OCI-LY7 (cell line): ENCODE data around the gene OGDH. TPM values are rescaled to one million over a fixed set of nuclear protein-coding genes. Genes with fewer than 3 reads are reported as not detected.
"Not testable (repeated sequence)": the region's sequence is repeated elsewhere in the genome, so short reads cannot be mapped to it uniquely, and the experiment has no call there.

Experiments
- BruUV-seq: library from RNA; stranded (reverse); fragments of 400-500 nt; replicated peaks from 2 replicates; lab custom pipeline; 2021; lab: Mats Ljungman, UMichigan
- CTCF ChIA-PET: fragments of 300-600 bp; sonication (Branson Sonifier 250); formaldehyde crosslinking; loops from one replicate; lab custom pipeline; 2022; ENCODE audit warnings: antibody characterized with exemption; ENCODE audit not compliant: unreplicated experiment; lab: Charles Lee
- POLR2A ChIA-PET: fragments of 300-600 bp; sonication (Branson Sonifier 250); formaldehyde crosslinking; loops from one replicate; lab custom pipeline; 2022; ENCODE audit warnings: antibody characterized with exemption; lab: Charles Lee
- DNase-seq: peaks from one replicate; pipeline ENCODE4 v3.0.0-alpha.2; 2015; ENCODE audit warnings: low spot score
- H2AFZ ChIP-seq: fragments of 200-600 bp; sonication (generic), shearing (Covaris generic); 2 replicates; pipeline ENCODE4 v1.6.1; 2014; ENCODE audit warnings: mild to moderate bottlenecking, antibody characterized with exemption, low read length, moderate library complexity
- H3K27ac ChIP-seq: fragments of 200-600 bp; sonication (generic); 2 replicates; pipeline ENCODE4 v1.5.1; 2014; ENCODE audit warnings: mixed run types, low read depth, mild to moderate bottlenecking, moderate library complexity, low read length, inconsistent platforms; ENCODE audit not compliant: poor library complexity, severe bottlenecking
- H3K36me3 ChIP-seq: fragments of 200-600 bp; sonication (generic); 2 replicates; pipeline ENCODE4 v1.6.1; 2014; ENCODE audit warnings: mild to moderate bottlenecking, antibody characterized with exemption, low read length, moderate library complexity, mixed read lengths; ENCODE audit not compliant: insufficient read depth
- H3K4me1 ChIP-seq: fragments of 200-600 bp; sonication (generic); 2 replicates; pipeline ENCODE4 v1.5.1; 2014; ENCODE audit warnings: mild to moderate bottlenecking, low read length; ENCODE audit not compliant: insufficient read depth, poor library complexity, severe bottlenecking
- H3K4me2 ChIP-seq: fragments of 200-600 bp; sonication (generic); 2 replicates; pipeline ENCODE4 v1.6.1; 2014; ENCODE audit warnings: mild to moderate bottlenecking, low read length
- H3K4me3 ChIP-seq: fragments of 200-600 bp; sonication (generic); 2 replicates; pipeline ENCODE4 v1.5.1; 2014; ENCODE audit warnings: mild to moderate bottlenecking, low read depth, low read length; ENCODE audit not compliant: poor library complexity, severe bottlenecking
- H3K79me2 ChIP-seq: fragments of 200-600 bp; sonication (generic); 2 replicates; pipeline ENCODE4 v1.6.1; 2016; ENCODE audit warnings: low read depth, mild to moderate bottlenecking, low read length, moderate library complexity, mixed read lengths; ENCODE audit not compliant: insufficient read depth
- H3K9me2 ChIP-seq: fragments of 200-600 bp; sonication (generic); 2 replicates; pipeline ENCODE4 v1.6.1; 2016; ENCODE audit warnings: mild to moderate bottlenecking, low read length, mixed read lengths; ENCODE audit not compliant: insufficient read depth
- H3K9me3 ChIP-seq: fragments of 200-600 bp; sonication (generic); 2 replicates; pipeline ENCODE4 v1.6.1; 2014; ENCODE audit warnings: mild to moderate bottlenecking, mixed run types, low read length, mixed read lengths
- H4K20me1 ChIP-seq: fragments of 200-600 bp; sonication (generic); 2 replicates; pipeline ENCODE4 v1.6.1; 2014; ENCODE audit warnings: mild to moderate bottlenecking, antibody characterized with exemption, low read length, moderate library complexity, mixed read lengths; ENCODE audit not compliant: insufficient read depth
- EZH2phosphoT487 ChIP-seq: fragments of 200-600 bp; sonication (generic); IDR thresholded peaks from 2 replicates; pipeline ENCODE4 v1.6.1; 2018; ENCODE audit warnings: low read depth, borderline replicate concordance, mild to moderate bottlenecking, mixed run types, antibody characterized with exemption, low read length, moderate library complexity, mixed read lengths
- intact Hi-C: fragments of 100-400 bp; cut with micrococcal nuclease; formaldehyde crosslinking; loops from one replicate; pipeline ENCODE4 v1.10.0; 2022; ENCODE audit not compliant: unreplicated experiment
- total RNA-seq, 2 experiments: library from RNA; depleted of rRNA in 1 of 2; stranded (reverse); fragments of >200 nt in 1 of 2; shearing (Covaris generic) in 1 of 2; gene quantifications; 2 replicates each; pipeline ENCODE4 v1.2.3, GENCODE V29; 2014 to 2022
- TF ChIP-seq, protein P1 (sequence below): fragments of 200-600 bp; sonication (generic); conservative IDR thresholded peaks from 2 replicates; pipeline ENCODE4 v1.5.1; 2014; ENCODE audit warnings: mild to moderate bottlenecking, antibody characterized with exemption, low read length, moderate library complexity, mixed read lengths

Gene OGDH
- total RNA-seq, 2 experiments from 2014 or later = 47.6 to 70.9 TPM

- TF ChIP-seq, protein P1, sequence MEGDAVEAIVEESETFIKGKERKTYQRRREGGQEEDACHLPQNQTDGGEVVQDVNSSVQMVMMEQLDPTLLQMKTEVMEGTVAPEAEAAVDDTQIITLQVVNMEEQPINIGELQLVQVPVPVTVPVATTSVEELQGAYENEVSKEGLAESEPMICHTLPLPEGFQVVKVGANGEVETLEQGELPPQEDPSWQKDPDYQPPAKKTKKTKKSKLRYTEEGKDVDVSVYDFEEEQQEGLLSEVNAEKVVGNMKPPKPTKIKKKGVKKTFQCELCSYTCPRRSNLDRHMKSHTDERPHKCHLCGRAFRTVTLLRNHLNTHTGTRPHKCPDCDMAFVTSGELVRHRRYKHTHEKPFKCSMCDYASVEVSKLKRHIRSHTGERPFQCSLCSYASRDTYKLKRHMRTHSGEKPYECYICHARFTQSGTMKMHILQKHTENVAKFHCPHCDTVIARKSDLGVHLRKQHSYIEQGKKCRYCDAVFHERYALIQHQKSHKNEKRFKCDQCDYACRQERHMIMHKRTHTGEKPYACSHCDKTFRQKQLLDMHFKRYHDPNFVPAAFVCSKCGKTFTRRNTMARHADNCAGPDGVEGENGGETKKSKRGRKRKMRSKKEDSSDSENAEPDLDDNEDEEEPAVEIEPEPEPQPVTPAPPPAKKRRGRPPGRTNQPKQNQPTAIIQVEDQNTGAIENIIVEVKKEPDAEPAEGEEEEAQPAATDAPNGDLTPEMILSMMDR = no peak
- no peak for TF ChIP-seq EZH2phosphoT487
- Histone ChIP-seq H3K36me3 (peaks cover 13% of the 10 kb centered on the region), H3K4me3 (no peak overlapping the region), H3K4me2 (no peak overlapping the region), H3K9me2 (no peaks in the 10 kb centered on the region), H2AFZ (no peak overlapping the region), H3K27ac (no peak overlapping the region), H3K4me1 (peaks cover 5% of the 10 kb centered on the region), H3K79me2 (no peaks in the 10 kb centered on the region), H4K20me1 (no peaks in the 10 kb centered on the region), H3K9me3 (no peaks in the 10 kb centered on the region)
- intact Hi-C loops = no loop called here
- POLR2A ChIA-PET = interaction anchor here (1.2 kb wide), 1 partner anchor 14 kb away, joined by 5 read pairs; the partner anchor contains the start of gene DDX56
- BruUV-seq = no TSS peak
- CTCF ChIA-PET = interaction anchor here (0.6 kb wide), 1 partner anchor 207 kb away, joined by 3 read pairs; no protein-coding TSS in a partner anchor
- DNase-seq = no peak
Measured at GRCh38 chr7:44559485-44559884, 46.9 kb upstream of the OGDH start.

GRCh38 chr7:44561481-44561880, 44.9 kb upstream of the OGDH start:
- ChIA-PET POLR2A (interaction anchor here (2.0 kb wide), 1 partner anchor 12 kb away, joined by 4 read pairs; the partner anchor contains the start of gene DDX56), CTCF (no interaction called here)
- no TSS peak for BruUV-seq
- Histone ChIP-seq H4K20me1 (no peaks in the 10 kb centered on the region; the same call in 1 of the 2 replicates), H3K4me2 (no peak overlapping the region), H3K4me1 (no peaks in the 10 kb centered on the region), H3K27ac (no peak overlapping the region), H3K79me2 (no peaks in the 10 kb centered on the region), H3K9me2 (no peaks in the 10 kb centered on the region), H2AFZ (no peak overlapping the region), H3K4me3 (no peak overlapping the region), H3K9me3 (no peaks in the 10 kb centered on the region), H3K36me3 (peaks cover 32% of the 10 kb centered on the region)
- DNase-seq = no peak
- TF ChIP-seq, protein P1 = no peak
- TF ChIP-seq EZH2phosphoT487 = no peak
- intact Hi-C loops = no loop called here

- Histone ChIP-seq H4K20me1 (no peaks in the 10 kb centered on the region; the same call in 1 of the 2 replicates), H3K79me2 (no peaks in the 10 kb centered on the region), H3K9me2 (no peaks in the 10 kb centered on the region), H3K27ac (no peak overlapping the region), H3K36me3 (peaks cover 36% of the 10 kb centered on the region), H3K9me3 (no peaks in the 10 kb centered on the region), H3K4me1 (no peaks in the 10 kb centered on the region), H3K4me2 (no peak overlapping the region), H3K4me3 (no peak overlapping the region), H2AFZ (no peak overlapping the region)
- ChIA-PET POLR2A (interaction anchor here (2.0 kb wide), 1 partner anchor 12 kb away, joined by 4 read pairs; the partner anchor contains the start of gene DDX56), CTCF (interaction anchor here (0.6 kb wide), 1 partner anchor 272 kb away, joined by 3 read pairs; no protein-coding TSS in a partner anchor)
- intact Hi-C loops = no loop called here
- DNase-seq = no peak
- TF ChIP-seq, protein P1 = no peak
- TF ChIP-seq EZH2phosphoT487 = no peak
- no TSS peak for BruUV-seq
Measured at GRCh38 chr7:44561962-44562621, 44.3 kb upstream of the OGDH start.

- CTCF ChIA-PET, H3K27ac ChIP-seq, DNase-seq, H3K4me3 ChIP-seq, H3K4me2 ChIP-seq, H3K9me2 ChIP-seq, H3K79me2 ChIP-seq, H3K4me1 ChIP-seq, H4K20me1 ChIP-seq, intact Hi-C loops, H3K9me3 ChIP-seq, H2AFZ ChIP-seq: not testable (repeated sequence)
- peaks cover 41% of the 10 kb centered on the region for H3K36me3 ChIP-seq
- POLR2A ChIA-PET = interaction anchor here (2.0 kb wide), 1 partner anchor 11 kb away, joined by 4 read pairs; the partner anchor contains the start of gene DDX56
- TSS peak; percentile 49 for BruUV-seq
Measured at GRCh38 chr7:44562622-44562962, 43.8 kb upstream of the OGDH start.
